H1 (cell line): ENCODE measurements around the gene ZC3H18. TPM values are rescaled to one million over a fixed set of nuclear protein-coding genes. Genes with fewer than 3 reads are reported as not detected.

Experiments
- CTCF ChIA-PET: fragments of 300-600 bp; sonication (Branson Sonifier 250); formaldehyde crosslinking; loops from one replicate; lab custom pipeline; 2021; ENCODE audit not compliant: partially characterized antibody; lab: Charles Lee
- POLR2A ChIA-PET: fragments of 300-600 bp; sonication (Branson Sonifier 250); formaldehyde crosslinking; loops from one replicate; lab custom pipeline; 2021; ENCODE audit warnings: inconsistent platforms; ENCODE audit not compliant: partially characterized antibody; lab: Charles Lee
- DNase-seq, 2 experiments: peaks; one replicate each; pipeline versions ENCODE4 v3.0.0 to v3.0.0-alpha.2; 2010 to 2022; ENCODE audit warnings: low spot score in 2 of 2, low read depth in 1 of 2, mixed read lengths in 1 of 2
- FAIRE-seq: peaks from 2 replicates; lab custom pipeline; 2011; peaks lifted over from hg19 to GRCh38; lab: Jason Lieb, UNC
- H2AFZ ChIP-seq: 2 replicates; pipeline ENCODE4 v1.8.1; 2012; ENCODE audit warnings: low read length, inconsistent platforms
- H2AK5ac ChIP-seq: 2 replicates; pipeline ENCODE4 v1.6.1; 2013; ENCODE audit warnings: low read depth, low read length
- H2BK120ac ChIP-seq: replicated peaks from 2 replicates; pipeline ENCODE3; 2013; ENCODE audit warnings: low read depth, low read length, inconsistent platforms
- H2BK12ac ChIP-seq: 2 replicates; pipeline ENCODE4 v1.6.1; 2013; ENCODE audit warnings: low read depth, low read length
- H2BK15ac ChIP-seq: 2 replicates; pipeline ENCODE4 v1.6.1; 2013; ENCODE audit warnings: low read length
- H2BK20ac ChIP-seq: 2 replicates; pipeline ENCODE4 v1.6.1; 2013; ENCODE audit warnings: low read length
- H2BK5ac ChIP-seq: 2 replicates; pipeline ENCODE4 v1.6.1; 2013; ENCODE audit warnings: low read depth, low read length
- H3K14ac ChIP-seq: 2 replicates; pipeline ENCODE4 v1.6.1; 2013; ENCODE audit warnings: inconsistent platforms; ENCODE audit not compliant: insufficient read length
- H3K18ac ChIP-seq: 2 replicates; pipeline ENCODE4 v1.6.1; 2013; ENCODE audit warnings: low read length; ENCODE audit errors: extremely low read depth
- H3K23ac ChIP-seq: 2 replicates; pipeline ENCODE4 v1.6.1; 2013; ENCODE audit warnings: inconsistent platforms; ENCODE audit not compliant: insufficient read length
- H3K23me2 ChIP-seq: 2 replicates; pipeline ENCODE4 v1.6.1; 2013; ENCODE audit warnings: low read depth, low read length
- H3K27ac ChIP-seq: 2 replicates; pipeline ENCODE4 v1.6.1; 2011; ENCODE audit warnings: low read depth, low read length, inconsistent platforms
- H3K27me3 ChIP-seq, 4 experiments: replicated peaks in 1 of 4; 1 replicate in 1 of 4; 2 replicates in 3 of 4; pipeline versions ENCODE4 v1.6.1 to v1.8.1; 2011 to 2013; ENCODE audit warnings: low read length in 3 of 4, mild to moderate bottlenecking in 3 of 4, inconsistent platforms in 2 of 4, mixed read lengths in 2 of 4, moderate library complexity in 1 of 4; ENCODE audit not compliant: control insufficient read depth in 3 of 4, insufficient read depth in 3 of 4; ENCODE audit errors: extremely low read depth in 1 of 4
- H3K36me3 ChIP-seq, 4 experiments: 2 replicates each; pipeline versions ENCODE4 v1.6.1 to v1.8.1; 2011 to 2013; ENCODE audit warnings: mild to moderate bottlenecking in 4 of 4, low read length in 3 of 4, moderate library complexity in 2 of 4, control low read depth in 1 of 4, inconsistent platforms in 1 of 4; ENCODE audit not compliant: insufficient read depth in 4 of 4, control insufficient read depth in 2 of 4
- H3K4ac ChIP-seq: replicated peaks from 2 replicates; pipeline ENCODE3; 2013; ENCODE audit warnings: low read length, low read depth, mixed read lengths, inconsistent platforms; ENCODE audit not compliant: insufficient read length
- H3K4me1 ChIP-seq, 4 experiments: replicated peaks in 1 of 4; 1 replicate in 1 of 4; 2 replicates in 3 of 4; pipeline versions ENCODE4 v1.6.1 to v1.8.1; 2011 to 2013; ENCODE audit warnings: low read length in 3 of 4, inconsistent platforms in 2 of 4, mixed read lengths in 1 of 4; ENCODE audit not compliant: insufficient read depth in 4 of 4, control insufficient read depth in 3 of 4
- H3K4me2 ChIP-seq, 2 experiments: 2 replicates each; pipeline versions ENCODE4 v1.6.1 to v1.8.1; 2011 to 2013; ENCODE audit warnings: low read depth in 2 of 2, low read length in 2 of 2, control low read depth in 1 of 2, inconsistent platforms in 1 of 2, mild to moderate bottlenecking in 1 of 2; ENCODE audit not compliant: insufficient read depth in 1 of 2
- H3K4me3 ChIP-seq, 4 experiments: fragments of 200-600, 300-600 bp in 1 of 4; sonication (generic), shearing (Covaris generic), sonication (Bioruptor Twin) in 1 of 4; 2 replicates each; pipeline versions ENCODE4 v1.5.1 to v1.8.1; 2011 to 2016; ENCODE audit warnings: low read length in 4 of 4, low read depth in 3 of 4, control low read depth in 2 of 4, inconsistent platforms in 2 of 4, mild to moderate bottlenecking in 2 of 4, mixed read lengths in 1 of 4, moderate library complexity in 1 of 4; ENCODE audit not compliant: insufficient read depth in 2 of 4; ENCODE audit errors: extremely low read depth in 1 of 4
- H3K56ac ChIP-seq: replicated peaks from 2 replicates; pipeline ENCODE3; 2013; ENCODE audit warnings: low read depth, mild to moderate bottlenecking, mixed read lengths, low read length, inconsistent platforms; ENCODE audit not compliant: insufficient read length
- H3K79me1 ChIP-seq: 2 replicates; pipeline ENCODE4 v1.6.1; 2013; ENCODE audit warnings: low read depth, low read length, control low read depth
- H3K79me2 ChIP-seq, 2 experiments: 2 replicates each; pipeline versions ENCODE4 v1.6.1 to v1.8.1; 2012 to 2013; ENCODE audit warnings: low read length in 2 of 2, mild to moderate bottlenecking in 2 of 2, inconsistent platforms in 1 of 2; ENCODE audit not compliant: insufficient read depth in 2 of 2, control insufficient read depth in 1 of 2
- H3K9ac ChIP-seq, 4 experiments: replicated peaks in 1 of 4; 1 replicate in 1 of 4; 2 replicates in 3 of 4; pipeline versions ENCODE4 v1.6.1 to v1.8.1; 2011 to 2013; ENCODE audit warnings: low read depth in 3 of 4, low read length in 3 of 4, control low read depth in 2 of 4, mild to moderate bottlenecking in 2 of 4, moderate library complexity in 2 of 4, inconsistent platforms in 1 of 4; ENCODE audit errors: extremely low read depth in 1 of 4
- H3K9me3 ChIP-seq, 2 experiments: 2 replicates each; pipeline versions ENCODE4 v1.6.1 to v1.8.1; 2012 to 2013; ENCODE audit warnings: mild to moderate bottlenecking in 2 of 2, moderate library complexity in 2 of 2, control low read depth in 1 of 2, inconsistent platforms in 1 of 2, low read depth in 1 of 2, low read length in 1 of 2, mixed read lengths in 1 of 2; ENCODE audit not compliant: insufficient read depth in 2 of 2
- H4K20me1 ChIP-seq, 2 experiments: replicated peaks in 1 of 2; 2 replicates each; pipeline versions ENCODE3 to v1.8.1; 2011 to 2013; ENCODE audit warnings: inconsistent platforms in 2 of 2, low read length in 2 of 2, mild to moderate bottlenecking in 1 of 2; ENCODE audit not compliant: insufficient read depth in 2 of 2, control insufficient read depth in 1 of 2
- H4K5ac ChIP-seq: 2 replicates; pipeline ENCODE4 v1.6.1; 2013; ENCODE audit warnings: low read length, low read depth, mixed read lengths, inconsistent platforms; ENCODE audit not compliant: insufficient read length
- H4K8ac ChIP-seq: 2 replicates; pipeline ENCODE4 v1.8.0; 2013; ENCODE audit warnings: mild to moderate bottlenecking, moderate library complexity, low read length, inconsistent platforms; ENCODE audit not compliant: insufficient read depth; ENCODE audit errors: extremely low read depth
- H4K91ac ChIP-seq: replicated peaks from 2 replicates; pipeline ENCODE3; 2013; ENCODE audit warnings: low read length, mixed read lengths, inconsistent platforms; ENCODE audit not compliant: insufficient read length
- CBX5 ChIP-seq: fragments of 300-800, 300-1000 bp; sonication (generic); IDR thresholded peaks from 2 replicates; pipeline ENCODE4 v1.7.1; 2016; ENCODE audit warnings: antibody characterized with exemption, low read length, low read depth
- CEBPB ChIP-seq: IDR thresholded peaks from 2 replicates; pipeline ENCODE4 v1.6.1; 2012; ENCODE audit warnings: low read depth, low read length
- CTBP2 ChIP-seq: IDR thresholded peaks from 2 replicates; pipeline ENCODE4 v1.7.0; 2011; ENCODE audit warnings: borderline replicate concordance, mild to moderate bottlenecking, moderate library complexity, mixed read lengths, low read length; ENCODE audit not compliant: insufficient read depth, insufficient read length
- EZH2 ChIP-seq: fragments of 200-600 bp; sonication (generic); IDR thresholded peaks from 2 replicates; pipeline ENCODE4 v1.7.1; 2012; ENCODE audit warnings: low read depth, mild to moderate bottlenecking, moderate library complexity, low read length, inconsistent platforms; ENCODE audit not compliant: severe bottlenecking
- HDAC2 ChIP-seq, 2 experiments: fragments of 300-600 bp in 1 of 2; sonication (generic) in 1 of 2; IDR thresholded peaks; 2 replicates each; pipeline ENCODE4 v1.6.1; 2011 to 2012; ENCODE audit warnings: low read depth in 2 of 2, low read length in 2 of 2, mild to moderate bottlenecking in 2 of 2, moderate library complexity in 2 of 2, borderline replicate concordance in 1 of 2, inconsistent platforms in 1 of 2
- POU5F1 ChIP-seq: IDR thresholded peaks from 2 replicates; pipeline ENCODE4 v1.6.1; 2011; ENCODE audit warnings: low read depth, mild to moderate bottlenecking, low read length, moderate library complexity
- RAD21 ChIP-seq, 2 experiments: IDR thresholded peaks in 1 of 2; conservative IDR thresholded peaks in 1 of 2; 2 replicates each; pipeline ENCODE4 v1.6.1; 2011; ENCODE audit warnings: low read depth in 2 of 2, low read length in 2 of 2, improper control_type of control experiment in 1 of 2, inconsistent platforms in 1 of 2, mild to moderate bottlenecking in 1 of 2, moderate library complexity in 1 of 2
- SIN3A ChIP-seq, 2 experiments: IDR thresholded peaks in 1 of 2; conservative IDR thresholded peaks in 1 of 2; 2 replicates each; pipeline ENCODE4 v1.6.1; 2011 to 2012; ENCODE audit warnings: low read length in 2 of 2, improper control_type of control experiment in 1 of 2, low read depth in 1 of 2, mild to moderate bottlenecking in 1 of 2
- TAF1 ChIP-seq: IDR thresholded peaks from 2 replicates; pipeline ENCODE4 v1.6.1; 2011; ENCODE audit warnings: mild to moderate bottlenecking, low read depth, low read length
- WGBS, 2 experiments: shearing (Covaris generic) in 1 of 2; methylation state at CpG; one replicate each; pipeline versions ENCODE4 v1.1.6 to v1.1.7; 2013 to 2015; ENCODE audit warnings: low lambda C conversion rate in 2 of 2, mixed read lengths in 2 of 2, inconsistent platforms in 1 of 2, low coverage in 1 of 2, missing lambda C conversion rate in 1 of 2; ENCODE audit not compliant: insufficient replicate concordance in 2 of 2, insufficient coverage in 1 of 2, insufficient read length in 1 of 2; ENCODE audit errors: extremely low coverage in 1 of 2, missing lambda C conversion rate in 1 of 2; 5-methylcytosine and 5-hydroxymethylcytosine counted together
- polyA plus RNA-seq, 7 experiments: library from polyadenylated mRNA; depleted of rRNA in 3 of 7; stranded (reverse) in 5 of 7; unstranded in 2 of 7; fragments of >200 nt in 5 of 7; fragments of 200-250 nt in 2 of 7; gene quantifications; 1 replicate in 5 of 7; 2 replicates in 1 of 7; 4 replicates in 1 of 7; pipeline versions ENCODE4 v1.2.1 to v1.2.3, GENCODE V29; 2011 to 2013; ENCODE audit warnings: missing spikeins in 2 of 7, mixed read lengths in 2 of 7
- total RNA-seq: library from RNA; stranded (reverse); fragmentation: NEBNext Ultra II Directional; extraction: Animal tissue kit (Norgen Biotek cat#: 25700); gene quantifications from 2 replicates; pipeline ENCODE4 v1.2.1, GENCODE V29; 2021
- TF ChIP-seq, protein P1 (sequence below): IDR thresholded peaks from 2 replicates; pipeline ENCODE4 v1.6.1; 2012; ENCODE audit warnings: inconsistent platforms
- TF ChIP-seq, protein P2 (sequence below): IDR thresholded peaks from 2 replicates; pipeline ENCODE4 v1.6.1; 2011; ENCODE audit warnings: low read length, improper control_type of control experiment

Gene ZC3H18
- total and polyA plus RNA-seq, 2 of the 8 experiments (the other 6 are each of a cell fraction or from before 2014, with no cell fraction given), result 12.1 to 73.2 TPM

- Histone ChIP-seq H3K23me2 (peaks cover 5% of the 10 kb centered on the region; the same call in 1 of the 2 replicates), H4K8ac (no peak overlapping the region), H3K23ac (no peak overlapping the region), H3K14ac (no peak overlapping the region), H3K18ac (no peak overlapping the region), H3K56ac (no peak overlapping the region), H2BK120ac (no peak overlapping the region), H3K4ac (no peak overlapping the region), H3K4me3 (no peak overlapping the region), H2BK5ac (no peak overlapping the region), H2AK5ac (no peak overlapping the region), H4K20me1 (peaks cover 6 to 16% of the 10 kb centered on the region in 2 experiments), H3K9me3 (no peaks in the 10 kb centered on the region), H2AFZ (no peak overlapping the region), H3K27me3 (no peaks in the 10 kb centered on the region), H4K5ac (no peak overlapping the region), H3K4me1 (peaks cover 0 to 10% (median 4%) of the 10 kb centered on the region in 4 experiments; a peak in 3 of 7 replicates), H3K79me1 (peaks cover 3% of the 10 kb centered on the region), H3K79me2 (peaks cover 0 to 2% of the 10 kb centered on the region in 2 experiments; a peak in 1 of 4 replicates), H2BK20ac (no peak overlapping the region), H2BK12ac (no peak overlapping the region), H4K91ac (no peak overlapping the region), H2BK15ac (no peak overlapping the region), H3K27ac (no peak overlapping the region), H3K36me3 (peaks cover 4 to 22% (median 6%) of the 10 kb centered on the region in 4 experiments; a peak in 5 of 8 replicates), H3K9ac (no peak overlapping the region), H3K4me2 (no peak overlapping the region)
- TF ChIP-seq CTBP2 (no peak), RAD21 (IDR thresholded peaks at IDR 0.05 in 1 of 2, conservative IDR thresholded peaks at IDR 0.05 in 1 of 2; ENCODE audit: low read depth in 2 of 2, low read length in 2 of 2) (no peak), EZH2 (no peak), HDAC2 (IDR thresholded peaks at IDR 0.05; ENCODE audit: borderline replicate concordance in 1 of 2, low read depth in 2 of 2, low read length in 2 of 2) (no peak), SIN3A (conservative IDR thresholded peaks at IDR 0.05 in 1 of 2, IDR thresholded peaks at IDR 0.05 in 1 of 2; ENCODE audit: low read depth in 1 of 2, low read length in 2 of 2) (no peak), CBX5 (no peak), TAF1 (no peak), POU5F1 (no peak), CEBPB (no peak)
- TF ChIP-seq, protein P1, sequence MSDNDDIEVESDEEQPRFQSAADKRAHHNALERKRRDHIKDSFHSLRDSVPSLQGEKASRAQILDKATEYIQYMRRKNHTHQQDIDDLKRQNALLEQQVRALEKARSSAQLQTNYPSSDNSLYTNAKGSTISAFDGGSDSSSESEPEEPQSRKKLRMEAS, result no peak
- TF ChIP-seq, protein P2, sequence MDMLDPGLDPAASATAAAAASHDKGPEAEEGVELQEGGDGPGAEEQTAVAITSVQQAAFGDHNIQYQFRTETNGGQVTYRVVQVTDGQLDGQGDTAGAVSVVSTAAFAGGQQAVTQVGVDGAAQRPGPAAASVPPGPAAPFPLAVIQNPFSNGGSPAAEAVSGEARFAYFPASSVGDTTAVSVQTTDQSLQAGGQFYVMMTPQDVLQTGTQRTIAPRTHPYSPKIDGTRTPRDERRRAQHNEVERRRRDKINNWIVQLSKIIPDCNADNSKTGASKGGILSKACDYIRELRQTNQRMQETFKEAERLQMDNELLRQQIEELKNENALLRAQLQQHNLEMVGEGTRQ, result no peak
- DNase-seq, result no peak
- FAIRE-seq, result no peak
- CTCF ChIA-PET, result interaction anchor here (0.6 to 2.8 kb wide), 5 partner anchors 10 to 218 kb away, joined by 3 to 17 read pairs (median 5); partner anchors contain the start of gene IL17C
- POLR2A ChIA-PET, result no interaction called here
- 96% methylated on average over 5 of the region's 6 CpGs; no CpG with 5 or more reads in 1 of the 2 experiments for WGBS, 2 experiments
These were observed 37.9 kb downstream of the ZC3H18 start for GRCh38 chr16:88608076-88608475.
